Measurements from ENCODE around the gene FAM13A.
"Not testable (repeated sequence)": the region's sequence is repeated elsewhere in the genome, so short reads cannot be mapped to it uniquely, and the experiment has no call there.

Gene FAM13A

GRCh38 chr4:89042055-89042454 lies 14.9 kb downstream of the FAM13A start:
- DNase-seq (ENCODE audit: low read depth) = no peak

- DNase-seq (ENCODE audit: low read depth) = no peak
Observed at GRCh38 chr4:89039730-89040338, 17.2 kb downstream of the FAM13A start.

- DNase-seq (ENCODE audit: low read depth) = no peak
Observed at GRCh38 chr4:89036535-89036934, 20.4 kb downstream of the FAM13A start.

- no peak for DNase-seq (ENCODE audit: low read depth)
Observed at GRCh38 chr4:89031272-89031671, 25.7 kb downstream of the FAM13A start.

- no peak for DNase-seq (ENCODE audit: low read depth)
Observed at GRCh38 chr4:89029591-89029990, 27.4 kb downstream of the FAM13A start.

- DNase-seq (ENCODE audit: low read depth) = no peak
Observed at GRCh38 chr4:89026542-89026941, 30.4 kb downstream of the FAM13A start.

- no peak for DNase-seq (ENCODE audit: low read depth)
Observed at GRCh38 chr4:89024051-89024675, 32.8 kb downstream of the FAM13A start.

- no peak for DNase-seq (ENCODE audit: low read depth)
Observed at GRCh38 chr4:89023140-89023539, 33.8 kb downstream of the FAM13A start.

GRCh38 chr4:89022426-89023128 lies 34.4 kb downstream of the FAM13A start:
- DNase-seq (ENCODE audit: low read depth) = no peak

- no peak for DNase-seq (ENCODE audit: low read depth)
Observed at GRCh38 chr4:89021684-89022083, 35.3 kb downstream of the FAM13A start.

- DNase-seq (ENCODE audit: low read depth) = no peak
Observed at GRCh38 chr4:89021062-89021461, 35.9 kb downstream of the FAM13A start.

- not testable (repeated sequence) for DNase-seq (ENCODE audit: low read depth)
Observed at GRCh38 chr4:89014897-89015296, 42.1 kb downstream of the FAM13A start.

GRCh38 chr4:89009761-89010369 lies 47.1 kb downstream of the FAM13A start:
- DNase-seq (ENCODE audit: low read depth) = no peak

GRCh38 chr4:89009115-89009514 lies 47.9 kb downstream of the FAM13A start:
- DNase-seq (ENCODE audit: low read depth) = no peak

- no peak for DNase-seq (ENCODE audit: low read depth)
Observed at GRCh38 chr4:89008166-89008565, 48.8 kb downstream of the FAM13A start.

- DNase-seq (ENCODE audit: low read depth) = no peak
Observed at GRCh38 chr4:89007338-89007939, 49.5 kb downstream of the FAM13A start.

GRCh38 chr4:89006307-89006706 lies 50.7 kb downstream of the FAM13A start:
- no peak for DNase-seq (ENCODE audit: low read depth)

- not testable (repeated sequence) for DNase-seq (ENCODE audit: low read depth)
Observed at GRCh38 chr4:89005066-89005465, 51.9 kb downstream of the FAM13A start.

- no peak for DNase-seq (ENCODE audit: low read depth)
Observed at GRCh38 chr4:89001647-89002445, 55.1 kb downstream of the FAM13A start.

- DNase-seq (ENCODE audit: low read depth) = no peak
Observed at GRCh38 chr4:89000844-89001360, 56.1 kb downstream of the FAM13A start.

GRCh38 chr4:89000382-89000781 lies 56.6 kb downstream of the FAM13A start:
- no peak for DNase-seq (ENCODE audit: low read depth)
